A673 (cell line): ENCODE results near the gene POLK. TPM values are rescaled to one million over a fixed set of nuclear protein-coding genes. Genes with fewer than 3 reads are reported as not detected.
"Not testable (repeated sequence)": the region's sequence is repeated elsewhere in the genome, so short reads cannot be mapped to it uniquely, and the experiment has no call there.

Experiments used
- BruUV-seq: library from RNA; stranded (reverse); fragments of 400-500 nt; replicated peaks from 2 replicates; lab custom pipeline; 2021; lab: Mats Ljungman, UMichigan
- CTCF ChIA-PET: fragments of 300-600 bp; sonication (Branson Sonifier 250); formaldehyde crosslinking; loops from one replicate; lab custom pipeline; 2022; ENCODE audit warnings: antibody characterized with exemption; lab: Charles Lee
- POLR2A ChIA-PET: fragments of 300-600 bp; sonication (Branson Sonifier 250); formaldehyde crosslinking; loops from one replicate; lab custom pipeline; 2022; ENCODE audit warnings: antibody characterized with exemption; ENCODE audit not compliant: low non-redundant PET; lab: Charles Lee
- DNase-seq: peaks from one replicate; pipeline ENCODE4 v3.0.0-alpha.2; 2015; ENCODE audit warnings: low spot score
- H3K27ac ChIP-seq: fragments of 200-600 bp; sonication (generic); 2 replicates; pipeline ENCODE4 v1.5.1; 2016; ENCODE audit warnings: mixed run types, low read depth, mild to moderate bottlenecking, mixed read lengths, antibody characterized with exemption, low read length; ENCODE audit not compliant: poor library complexity, severe bottlenecking
- H3K27me3 ChIP-seq: fragments of 200-600 bp; sonication (generic); replicated peaks from 2 replicates; pipeline ENCODE4 v1.6.1; 2017; ENCODE audit warnings: mixed run types, low read depth, mild to moderate bottlenecking, mixed read lengths, antibody characterized with exemption, low read length; ENCODE audit not compliant: insufficient read depth, poor library complexity
- H3K36me3 ChIP-seq: fragments of 200-600 bp; sonication (generic); 2 replicates; pipeline ENCODE4 v1.6.1; 2016; ENCODE audit warnings: mixed run types, mild to moderate bottlenecking, mixed read lengths, antibody characterized with exemption, low read length; ENCODE audit not compliant: insufficient read depth, poor library complexity, severe bottlenecking
- H3K4me1 ChIP-seq: fragments of 200-600 bp; sonication (generic); 2 replicates; pipeline ENCODE4 v1.6.1; 2017; ENCODE audit warnings: mixed run types, mild to moderate bottlenecking, mixed read lengths, antibody characterized with exemption, low read length; ENCODE audit not compliant: insufficient read depth, poor library complexity, severe bottlenecking
- H3K4me3 ChIP-seq: fragments of 200-600 bp; sonication (generic); 2 replicates; pipeline ENCODE4 v1.5.1; 2016; ENCODE audit warnings: low read depth, mixed run types, mild to moderate bottlenecking, mixed read lengths, low read length; ENCODE audit not compliant: poor library complexity, severe bottlenecking
- H3K9me3 ChIP-seq: fragments of 200-600 bp; sonication (generic); 2 replicates; pipeline ENCODE4 v1.6.1; 2016; ENCODE audit warnings: mixed run types, low read depth, mild to moderate bottlenecking, mixed read lengths, antibody characterized with exemption, low read length; ENCODE audit not compliant: poor library complexity, severe bottlenecking
- CTCF ChIP-seq: fragments of 300-800, 200-600 bp; sonication (generic); conservative IDR thresholded peaks from 2 replicates; pipeline ENCODE4 v1.5.1; 2017; ENCODE audit warnings: low read depth, mild to moderate bottlenecking, antibody characterized with exemption, low read length, moderate library complexity, mixed read lengths
- EZH2 ChIP-seq: fragments of 200-600 bp; sonication (generic); IDR thresholded peaks from 2 replicates; pipeline ENCODE4 v1.6.1; 2017; ENCODE audit warnings: borderline replicate concordance, low read depth, mild to moderate bottlenecking, mixed read lengths, antibody characterized with exemption, low read length; ENCODE audit not compliant: poor library complexity, severe bottlenecking
- intact Hi-C: fragments of 100-400 bp; cut with micrococcal nuclease; formaldehyde crosslinking; loops from one replicate; pipeline ENCODE4 v1.10.0; 2022; ENCODE audit not compliant: unreplicated experiment
- total RNA-seq: library from RNA; stranded (reverse); gene quantifications from 2 replicates; pipeline ENCODE4 v1.2.3, GENCODE V29; 2021

The POLK gene
- total RNA-seq, 1 experiment from 2014 or later = 23.2 TPM

GRCh38 chr5:75608870-75609269 is 97.2 kb downstream of the POLK start:
- TF ChIP-seq EZH2 (no peak), CTCF (no peak)
- H3K9me3 ChIP-seq = no peaks in the 10 kb centered on the region
- no peak for DNase-seq
- BruUV-seq = no TSS peak
- H3K27ac ChIP-seq = no peak overlapping the region
- ChIA-PET POLR2A (no interaction called here), CTCF (no interaction called here)
- no peaks in the 10 kb centered on the region for H3K4me1 ChIP-seq
- intact Hi-C loops = no loop called here
- H3K27me3 ChIP-seq = no peaks in the 10 kb centered on the region
- no peaks in the 10 kb centered on the region for H3K36me3 ChIP-seq
- no peak overlapping the region for H3K4me3 ChIP-seq

DNA sequence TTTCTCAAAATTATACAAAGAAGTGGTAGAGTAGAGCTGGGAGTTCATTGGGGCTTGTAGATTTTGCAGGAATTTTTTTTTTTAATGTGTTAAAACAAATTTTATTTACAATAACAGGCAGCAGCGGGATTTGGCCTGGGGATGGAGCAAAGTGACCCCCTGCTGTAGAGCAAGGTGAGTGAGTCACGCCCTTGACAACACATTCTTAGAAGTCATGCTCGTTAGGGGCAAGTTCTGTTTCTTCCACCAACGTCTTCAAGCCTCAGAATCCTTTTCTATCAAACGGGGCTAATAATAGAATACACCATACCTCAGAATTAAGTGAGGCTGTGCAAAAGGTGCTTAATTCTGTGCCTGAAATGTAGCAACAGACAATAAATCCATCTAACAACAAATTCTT is 98.5 kb downstream of the POLK start:
- H3K36me3 ChIP-seq = no peaks in the 10 kb centered on the region
- no peaks in the 10 kb centered on the region for H3K4me1 ChIP-seq
- POLR2A ChIA-PET = no interaction called here
- no peak overlapping the region for H3K27ac ChIP-seq
- no peaks in the 10 kb centered on the region for H3K27me3 ChIP-seq
- no peaks in the 10 kb centered on the region for H3K9me3 ChIP-seq
- H3K4me3 ChIP-seq = no peak overlapping the region
- DNase-seq = no peak
- intact Hi-C loops = no loop called here
- CTCF ChIA-PET = no interaction called here
- BruUV-seq = no TSS peak
- TF ChIP-seq EZH2 (no peak), CTCF (no peak)

- intact Hi-C loops, POLR2A ChIA-PET, H3K36me3 ChIP-seq, CTCF ChIA-PET, H3K4me1 ChIP-seq, H3K9me3 ChIP-seq, H3K27ac ChIP-seq, H3K27me3 ChIP-seq, BruUV-seq: not testable (repeated sequence)
- peak overlapping the region; percentile 52 for H3K4me3 ChIP-seq
- peak; percentile 11 for DNase-seq
Observed at GRCh38 chr5:75610859-75611310, 99.2 kb downstream of the POLK start.
